K562 (cell line): ENCODE measurements around the gene ICAM1. TPM values are rescaled to one million over a fixed set of nuclear protein-coding genes. Genes with fewer than 3 reads are reported as not detected.

Experiments
- CEBPB ChIP-seq: fragments of 450-650 bp; IDR thresholded peaks from 2 replicates; pipeline ENCODE4 v1.6.1; 2016; ENCODE audit warnings: missing genetic modification characterization, missing compliant biosample characterization
- EHMT2 ChIP-seq: fragments of 450-650 bp; IDR thresholded peaks from 2 replicates; pipeline ENCODE4 v1.6.1; 2018; ENCODE audit warnings: antibody characterized with exemption
- FOXM1 ChIP-seq, 2 experiments: fragments of 450-650 bp in 1 of 2; sonication (generic) in 1 of 2; formaldehyde crosslinking in 1 of 2; IDR thresholded peaks; 2 replicates each; pipeline versions ENCODE4 v1.6.1 to v1.9.0; 2017 to 2022; ENCODE audit warnings: low read depth in 2 of 2, mild to moderate bottlenecking in 2 of 2, missing genetic modification reagents in 1 of 2, moderate library complexity in 1 of 2
- HNRNPLL ChIP-seq: fragments of 200-400 bp; formaldehyde crosslinking; IDR thresholded peaks from 2 replicates; pipeline ENCODE4 v1.6.1; 2017; ENCODE audit warnings: low read length, low read depth, mild to moderate bottlenecking; ENCODE audit not compliant: poor library complexity, severe bottlenecking
- LCOR ChIP-seq: sonication (generic); formaldehyde crosslinking; IDR thresholded peaks from 2 replicates; pipeline ENCODE4 v1.8.0; 2022; ENCODE audit warnings: mild to moderate bottlenecking, missing genetic modification reagents
- MYC ChIP-seq, 2 experiments: fragments of 250-450 bp in 1 of 2; sonication (Bioruptor Pico) in 1 of 2; IDR thresholded peaks; 2 replicates each; pipeline versions ENCODE4 v1.5.1 to v1.6.1; 2012 to 2021; ENCODE audit warnings: low read depth in 2 of 2, borderline replicate concordance in 1 of 2, improper control_type of control experiment in 1 of 2, low read length in 1 of 2, mild to moderate bottlenecking in 1 of 2, moderate library complexity in 1 of 2
- PTTG1 ChIP-seq: fragments of 450-650 bp; IDR thresholded peaks from 2 replicates; pipeline ENCODE4 v1.6.1; 2016; ENCODE audit warnings: low read depth, mild to moderate bottlenecking, missing genetic modification characterization, missing compliant biosample characterization
- SNIP1 ChIP-seq: fragments of 450-650 bp; IDR thresholded peaks from 2 replicates; pipeline ENCODE4 v1.7.1; 2017; ENCODE audit warnings: low read depth, mild to moderate bottlenecking
- TRIM28 ChIP-seq: fragments of 450-650 bp; IDR thresholded peaks from 2 replicates; pipeline ENCODE4 v1.6.1; 2017
- USF1 ChIP-seq: sonication (generic); formaldehyde crosslinking; IDR thresholded peaks from 2 replicates; pipeline ENCODE4 v1.9.0; 2022; ENCODE audit warnings: mild to moderate bottlenecking, missing genetic modification reagents
- ZBTB8A ChIP-seq: fragments of 450-650 bp; IDR thresholded peaks from 2 replicates; pipeline ENCODE4 v1.6.1; 2018; ENCODE audit warnings: mild to moderate bottlenecking, moderate library complexity; ENCODE audit not compliant: partially characterized antibody
- polyA plus RNA-seq, 8 experiments: library from polyadenylated mRNA; depleted of rRNA in 4 of 8; stranded (reverse) in 5 of 8; unstranded in 3 of 8; fragments of >200 nt; fragmentation: Nextera tagmentation in 2 of 8; fragmentation: Illumina TruSeq in 1 of 8; extraction: Ambion mirVana in 2 of 8; extraction: Trizol in 1 of 8; gene quantifications; 2 replicates each; pipeline versions ENCODE4 v1.2.1 to v1.2.3, GENCODE V29; 2011 to 2014; ENCODE audit warnings: inconsistent platforms in 1 of 8, missing spikeins in 1 of 8
- total RNA-seq, 7 experiments: library from RNA; depleted of rRNA in 6 of 7; stranded (reverse); fragments of >200 nt in 6 of 7; fragmentation: Illumina TruSeq in 2 of 7; extraction: Trizol in 2 of 7; gene quantifications; 2 replicates each; pipeline versions ENCODE4 v1.2.1 to v1.2.3, GENCODE V29; 2011 to 2021; ENCODE audit warnings: low replicate concordance in 1 of 7
- TF ChIP-seq, protein P1 (sequence below), 2 experiments: fragments of 450-650 bp; IDR thresholded peaks; 2 replicates each; pipeline ENCODE4 v1.6.1; 2018; ENCODE audit warnings: mild to moderate bottlenecking in 2 of 2, low read depth in 1 of 2; ENCODE audit not compliant: partially characterized antibody in 2 of 2
- TF ChIP-seq, protein P2 (sequence below): fragments of 250-450 bp; sonication (Bioruptor Pico); IDR thresholded peaks from 2 replicates; pipeline ENCODE4 v1.8.0; 2021; ENCODE audit warnings: mild to moderate bottlenecking, moderate library complexity
- TF ChIP-seq, protein P3 (sequence below): fragments of 450-650 bp; IDR thresholded peaks from 2 replicates; pipeline ENCODE4 v1.6.1; 2016
- TF ChIP-seq, protein P4 (sequence below), 2 experiments: fragments of 450-650 bp in 1 of 2; sonication (generic) in 1 of 2; formaldehyde crosslinking; conservative IDR thresholded peaks; 2 replicates each; pipeline versions ENCODE4 v1.4.0 to v1.8.1; 2020 to 2022; ENCODE audit warnings: mild to moderate bottlenecking in 1 of 2, missing genetic modification reagents in 1 of 2

Gene ICAM1
- total and polyA plus RNA-seq, 9 of the 15 experiments (the other 6 are each of a cell fraction or from before 2014, with no cell fraction given): 2.3 to 24.4 (median 13.4) TPM

DNA sequence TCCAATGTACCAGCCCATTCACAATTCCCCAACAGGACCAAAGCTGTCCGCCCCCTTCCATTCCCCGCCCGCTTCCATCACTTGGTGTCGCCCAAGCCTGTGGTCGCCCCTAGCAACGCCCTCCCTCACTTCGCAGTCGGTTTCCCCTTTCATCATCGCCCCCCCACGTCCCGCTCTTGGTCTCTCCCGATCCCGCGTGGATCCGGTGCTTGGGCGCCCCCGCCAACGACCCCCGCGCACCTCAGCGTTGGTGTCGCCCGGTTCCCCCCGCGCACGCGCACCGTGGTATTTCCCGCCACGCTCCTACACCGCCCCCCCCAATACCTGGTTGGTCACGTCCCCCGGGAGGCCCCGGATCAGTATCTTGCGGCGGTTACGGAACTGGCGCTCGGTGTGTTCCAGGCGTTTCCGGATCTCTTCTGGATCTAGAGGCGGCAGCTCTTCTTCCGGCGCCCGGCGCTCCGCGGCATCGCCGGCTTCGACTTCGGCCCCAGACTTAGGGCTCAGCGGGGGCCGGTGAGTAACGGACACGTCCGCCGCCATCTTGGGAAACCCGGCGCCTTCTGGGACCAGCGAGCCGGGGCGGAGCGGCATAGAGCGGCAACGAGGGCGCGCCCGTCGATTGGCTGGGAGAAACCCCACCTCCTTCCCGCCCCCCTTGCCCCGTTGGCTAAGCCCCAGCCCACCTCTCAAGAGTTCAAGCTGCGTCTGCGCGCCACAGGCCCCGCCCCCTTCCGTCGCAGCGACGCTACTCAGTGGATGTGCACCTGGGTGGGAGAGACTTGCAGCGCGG is 62.2 kb downstream of the ICAM1 start, which contains the start of gene RAVER1 (continued):
- TF ChIP-seq, protein P1, sequence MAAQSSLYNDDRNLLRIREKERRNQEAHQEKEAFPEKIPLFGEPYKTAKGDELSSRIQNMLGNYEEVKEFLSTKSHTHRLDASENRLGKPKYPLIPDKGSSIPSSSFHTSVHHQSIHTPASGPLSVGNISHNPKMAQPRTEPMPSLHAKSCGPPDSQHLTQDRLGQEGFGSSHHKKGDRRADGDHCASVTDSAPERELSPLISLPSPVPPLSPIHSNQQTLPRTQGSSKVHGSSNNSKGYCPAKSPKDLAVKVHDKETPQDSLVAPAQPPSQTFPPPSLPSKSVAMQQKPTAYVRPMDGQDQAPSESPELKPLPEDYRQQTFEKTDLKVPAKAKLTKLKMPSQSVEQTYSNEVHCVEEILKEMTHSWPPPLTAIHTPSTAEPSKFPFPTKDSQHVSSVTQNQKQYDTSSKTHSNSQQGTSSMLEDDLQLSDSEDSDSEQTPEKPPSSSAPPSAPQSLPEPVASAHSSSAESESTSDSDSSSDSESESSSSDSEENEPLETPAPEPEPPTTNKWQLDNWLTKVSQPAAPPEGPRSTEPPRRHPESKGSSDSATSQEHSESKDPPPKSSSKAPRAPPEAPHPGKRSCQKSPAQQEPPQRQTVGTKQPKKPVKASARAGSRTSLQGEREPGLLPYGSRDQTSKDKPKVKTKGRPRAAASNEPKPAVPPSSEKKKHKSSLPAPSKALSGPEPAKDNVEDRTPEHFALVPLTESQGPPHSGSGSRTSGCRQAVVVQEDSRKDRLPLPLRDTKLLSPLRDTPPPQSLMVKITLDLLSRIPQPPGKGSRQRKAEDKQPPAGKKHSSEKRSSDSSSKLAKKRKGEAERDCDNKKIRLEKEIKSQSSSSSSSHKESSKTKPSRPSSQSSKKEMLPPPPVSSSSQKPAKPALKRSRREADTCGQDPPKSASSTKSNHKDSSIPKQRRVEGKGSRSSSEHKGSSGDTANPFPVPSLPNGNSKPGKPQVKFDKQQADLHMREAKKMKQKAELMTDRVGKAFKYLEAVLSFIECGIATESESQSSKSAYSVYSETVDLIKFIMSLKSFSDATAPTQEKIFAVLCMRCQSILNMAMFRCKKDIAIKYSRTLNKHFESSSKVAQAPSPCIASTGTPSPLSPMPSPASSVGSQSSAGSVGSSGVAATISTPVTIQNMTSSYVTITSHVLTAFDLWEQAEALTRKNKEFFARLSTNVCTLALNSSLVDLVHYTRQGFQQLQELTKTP (IDR thresholded peaks at IDR 0.05; ENCODE audit: low read depth in 1 of 2, partially characterized antibody in 2 of 2): peak in 1 of 2 experiments; percentile 64
- TF ChIP-seq HNRNPLL (peak; percentile 94), MYC (IDR thresholded peaks at IDR 0.05; ENCODE audit: low read depth, low read length) (peak; percentile 78), MYC (CRISPR knock-in tag; IDR thresholded peaks at IDR 0.05; ENCODE audit: borderline replicate concordance, low read depth) (peak; percentile 72), LCOR (peak; percentile 84), PTTG1 (tag) (no peak), ZBTB8A (no peak), CEBPB (tag) (peak; percentile 35; the same call in 1 of the 2 replicates), FOXM1 (IDR thresholded peaks at IDR 0.05; ENCODE audit: low read depth) (peak; percentile 22; the same call in 1 of the 2 replicates), FOXM1 (CRISPR knock-in tag; IDR thresholded peaks at IDR 0.05; ENCODE audit: low read depth) (0 out of 2 replicates have a peak, but pooled peaks have one; percentile 28), EHMT2 (peak; percentile 17; the same call in 1 of the 2 replicates), SNIP1 (no peak), USF1 (CRISPR knock-in tag) (peak; percentile 28; the same call in 1 of the 2 replicates), TRIM28 (0 out of 2 replicates have a peak, but pooled peaks have one; percentile 29)
- TF ChIP-seq, protein P2, sequence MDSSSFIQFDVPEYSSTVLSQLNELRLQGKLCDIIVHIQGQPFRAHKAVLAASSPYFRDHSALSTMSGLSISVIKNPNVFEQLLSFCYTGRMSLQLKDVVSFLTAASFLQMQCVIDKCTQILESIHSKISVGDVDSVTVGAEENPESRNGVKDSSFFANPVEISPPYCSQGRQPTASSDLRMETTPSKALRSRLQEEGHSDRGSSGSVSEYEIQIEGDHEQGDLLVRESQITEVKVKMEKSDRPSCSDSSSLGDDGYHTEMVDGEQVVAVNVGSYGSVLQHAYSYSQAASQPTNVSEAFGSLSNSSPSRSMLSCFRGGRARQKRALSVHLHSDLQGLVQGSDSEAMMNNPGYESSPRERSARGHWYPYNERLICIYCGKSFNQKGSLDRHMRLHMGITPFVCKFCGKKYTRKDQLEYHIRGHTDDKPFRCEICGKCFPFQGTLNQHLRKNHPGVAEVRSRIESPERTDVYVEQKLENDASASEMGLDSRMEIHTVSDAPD: no peak
- TF ChIP-seq, protein P3, sequence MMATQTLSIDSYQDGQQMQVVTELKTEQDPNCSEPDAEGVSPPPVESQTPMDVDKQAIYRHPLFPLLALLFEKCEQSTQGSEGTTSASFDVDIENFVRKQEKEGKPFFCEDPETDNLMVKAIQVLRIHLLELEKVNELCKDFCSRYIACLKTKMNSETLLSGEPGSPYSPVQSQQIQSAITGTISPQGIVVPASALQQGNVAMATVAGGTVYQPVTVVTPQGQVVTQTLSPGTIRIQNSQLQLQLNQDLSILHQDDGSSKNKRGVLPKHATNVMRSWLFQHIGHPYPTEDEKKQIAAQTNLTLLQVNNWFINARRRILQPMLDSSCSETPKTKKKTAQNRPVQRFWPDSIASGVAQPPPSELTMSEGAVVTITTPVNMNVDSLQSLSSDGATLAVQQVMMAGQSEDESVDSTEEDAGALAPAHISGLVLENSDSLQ: peak; percentile 42; the same call in 1 of the 2 replicates
- TF ChIP-seq, protein P4, sequence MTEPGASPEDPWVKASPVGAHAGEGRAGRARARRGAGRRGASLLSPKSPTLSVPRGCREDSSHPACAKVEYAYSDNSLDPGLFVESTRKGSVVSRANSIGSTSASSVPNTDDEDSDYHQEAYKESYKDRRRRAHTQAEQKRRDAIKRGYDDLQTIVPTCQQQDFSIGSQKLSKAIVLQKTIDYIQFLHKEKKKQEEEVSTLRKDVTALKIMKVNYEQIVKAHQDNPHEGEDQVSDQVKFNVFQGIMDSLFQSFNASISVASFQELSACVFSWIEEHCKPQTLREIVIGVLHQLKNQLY (CRISPR knock-in tag; conservative IDR thresholded peaks at IDR 0.05): no peak
